ENCODE measurements around the gene RDH11.
"Not testable (repeated sequence)": the region's sequence is repeated elsewhere in the genome, so short reads cannot be mapped to it uniquely, and the experiment has no call there.

Gene RDH11

GRCh38 chr14:67703997-67704396, 8.4 kb upstream of the RDH11 start:
- DNase-seq = no peak

- not testable (repeated sequence) for DNase-seq
Observed at GRCh38 chr14:67701492-67701891, 5.9 kb upstream of the RDH11 start, which contains the start of gene RDH12. Gene RDH12 (plus strand): TSS chr14:67701886. CDS start chr14:67722643, 20,757 bp downstream.

DNA sequence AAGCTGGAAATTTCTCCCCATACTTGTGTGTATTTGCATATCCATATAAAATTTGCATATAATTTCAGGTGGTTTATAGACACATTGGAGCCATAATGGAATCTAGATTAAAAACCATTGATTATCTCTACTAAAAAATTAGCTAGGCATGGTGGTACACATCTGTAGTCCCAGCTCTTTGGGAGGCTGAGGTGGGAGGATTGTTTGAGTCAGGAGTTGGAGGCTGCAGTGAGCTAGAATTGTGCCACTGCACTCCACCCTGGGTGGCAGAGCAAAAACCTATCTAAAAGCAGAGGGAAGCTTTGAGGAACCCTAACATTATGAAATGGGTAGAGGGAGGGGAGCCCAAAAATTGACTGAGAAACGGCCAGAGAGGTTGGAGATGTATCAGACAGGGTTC, 2.6 kb upstream of the RDH11 start:
- DNase-seq = no peak

DNA sequence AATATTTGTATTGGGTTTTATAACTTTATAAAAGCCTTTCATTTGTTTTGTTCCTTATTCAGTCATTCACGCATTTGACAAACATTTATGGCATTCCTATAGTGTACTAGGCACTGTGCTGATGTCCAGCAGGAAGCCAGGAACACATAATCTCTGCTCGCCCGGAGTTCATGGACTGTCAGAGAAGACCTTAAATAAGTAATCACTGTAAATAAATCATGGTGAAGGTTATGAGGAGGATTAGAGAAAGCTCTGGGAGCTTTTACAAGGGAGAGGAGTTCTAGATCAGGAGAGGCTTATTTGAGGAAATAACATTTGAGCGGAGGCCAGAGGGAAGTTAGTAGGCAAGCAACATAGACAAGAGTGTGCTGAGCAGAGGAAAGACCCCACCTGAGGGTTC, 1.4 kb upstream of the RDH11 start:
- no peak for DNase-seq

- peak; percentile 92 for DNase-seq
Observed at GRCh38 chr14:67694791-67695393, 672 bp downstream of the RDH11 start.

- DNase-seq = no peak
Observed at GRCh38 chr14:67690011-67690410, 5.6 kb downstream of the RDH11 start.

- DNase-seq = no peak
Observed at GRCh38 chr14:67683842-67684241, 11.7 kb downstream of the RDH11 start.

GRCh38 chr14:67680941-67681340, 14.6 kb downstream of the RDH11 start:
- DNase-seq = no peak

- DNase-seq = peak; percentile 92
Observed at GRCh38 chr14:67680121-67680602, 15.4 kb downstream of the RDH11 start.

DNA sequence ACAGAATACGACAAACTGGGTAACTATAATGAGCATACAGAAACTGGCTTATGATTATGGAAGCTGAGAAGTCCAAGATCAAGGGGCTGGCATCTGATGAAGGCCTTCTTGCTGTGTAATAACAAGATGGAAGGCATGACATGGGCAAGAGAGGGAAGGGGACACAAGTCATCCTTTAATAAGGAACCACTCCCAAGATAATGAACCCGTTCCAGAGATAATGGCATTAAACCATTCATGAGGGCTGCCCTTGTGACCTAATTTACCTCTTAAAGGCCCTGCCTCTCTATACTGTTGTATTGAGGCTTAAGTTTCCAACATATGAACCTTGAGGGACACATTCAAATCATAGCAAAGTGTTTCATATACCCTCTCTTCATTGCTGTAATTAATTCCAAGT, 16.6 kb downstream of the RDH11 start:
- DNase-seq = no peak

DNA sequence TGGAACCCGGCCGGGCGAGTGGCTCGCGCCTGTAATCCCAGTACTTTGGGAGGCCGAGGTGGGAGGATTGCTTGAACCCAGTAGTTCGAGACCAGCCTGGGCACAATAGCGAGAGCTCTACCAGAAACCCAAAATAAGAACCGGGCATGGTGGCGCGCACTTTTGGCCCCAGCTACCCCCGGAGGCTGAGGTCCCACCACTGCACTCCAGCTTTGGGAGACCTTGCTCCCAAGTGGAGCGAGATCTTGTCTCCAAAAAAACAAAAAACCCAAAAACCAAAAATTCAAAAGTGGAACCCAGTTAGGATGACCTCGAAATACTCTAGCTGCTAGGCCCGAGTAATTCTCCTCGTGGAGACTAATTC, 20.4 kb downstream of the RDH11 start:
- no peak for DNase-seq

DNA sequence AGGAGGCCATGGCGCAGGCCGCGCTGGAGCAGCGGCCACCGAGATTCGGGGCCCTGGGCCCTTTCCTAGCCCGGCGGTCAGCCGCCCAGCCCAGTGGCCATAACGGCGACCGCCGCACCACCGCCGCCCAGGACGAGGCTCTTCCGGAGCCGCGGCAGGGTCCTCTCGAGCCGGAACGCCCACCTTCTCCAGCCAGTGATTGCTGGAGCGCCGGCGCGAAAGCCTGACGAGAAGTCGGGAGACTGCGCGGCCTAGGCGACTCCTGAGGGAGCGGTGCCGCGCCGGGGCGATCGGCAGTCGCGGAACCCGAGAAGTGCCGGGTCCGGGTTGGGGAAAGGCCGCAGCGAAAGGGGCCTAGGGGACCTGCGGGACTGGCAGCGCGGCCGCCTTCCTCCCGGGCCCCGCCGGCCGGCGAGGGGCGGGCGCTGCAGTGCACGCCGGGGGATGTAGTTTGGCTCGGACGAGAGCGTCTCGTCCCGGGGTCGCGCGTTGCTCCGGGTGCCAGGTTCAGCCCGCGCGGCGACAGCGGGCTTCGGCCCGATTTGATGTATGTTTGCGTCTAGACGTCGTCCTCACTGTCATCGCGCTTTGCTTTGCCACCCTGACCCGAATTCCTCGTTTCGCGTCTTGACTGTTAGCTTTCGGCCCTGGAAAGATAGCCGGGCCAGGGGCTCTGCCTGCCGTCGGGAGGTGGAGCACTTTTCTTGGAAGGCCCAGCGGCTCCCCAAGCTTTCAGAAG, 20.9 kb downstream of the RDH11 start, which contains the start of gene VTI1B:
Gene VTI1B, minus strand, starts transcription at position 153 of the 739 bp plus-strand sequence. Its CDS starts 143 bp downstream, at position 10.
- DNase-seq = peak; percentile 72

GRCh38 chr14:67674139-67674479, 21.5 kb downstream of the RDH11 start:
- DNase-seq = peak; percentile 40

DNA sequence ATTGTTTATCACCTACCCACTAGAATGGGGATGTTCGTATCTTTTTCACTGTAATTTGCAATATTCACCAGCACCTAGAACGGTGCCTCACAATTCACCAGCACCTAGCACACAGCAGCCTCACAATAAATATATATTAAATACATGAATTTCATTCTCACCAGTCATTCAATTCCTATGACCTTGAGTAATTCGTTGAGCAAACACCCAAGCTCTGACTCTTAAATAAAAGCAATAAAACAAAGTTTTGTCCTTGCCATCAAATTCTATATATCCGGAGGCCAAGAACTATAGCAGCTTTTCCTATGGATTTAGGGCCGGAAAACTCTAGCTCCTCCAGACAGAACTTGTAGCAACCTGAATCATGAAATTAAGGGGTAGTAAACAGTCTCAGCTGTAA, 22.1 kb downstream of the RDH11 start:
- peak; percentile 36 for DNase-seq

DNA sequence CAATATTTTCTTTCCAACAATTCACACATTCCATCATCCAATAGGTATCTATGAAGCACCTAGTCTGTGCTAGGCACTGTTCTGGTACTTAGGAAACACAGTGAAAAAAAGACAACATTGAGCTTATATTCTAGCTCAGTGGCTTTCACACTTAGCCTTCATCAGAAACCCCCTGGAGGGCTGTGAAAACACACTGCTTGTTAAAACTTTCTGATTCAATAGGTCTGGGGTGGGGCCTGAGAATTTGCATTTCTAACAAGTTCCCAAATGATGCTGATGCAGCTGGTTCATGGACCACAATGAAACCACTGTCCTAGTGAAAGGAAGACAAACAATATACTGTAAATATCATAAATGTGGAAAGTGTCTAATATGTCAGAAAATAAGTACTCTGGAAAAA, 27.0 kb downstream of the RDH11 start:
- DNase-seq = no peak

- DNase-seq = peak; percentile 49
Observed at GRCh38 chr14:67666750-67667449, 28.7 kb downstream of the RDH11 start.

DNA sequence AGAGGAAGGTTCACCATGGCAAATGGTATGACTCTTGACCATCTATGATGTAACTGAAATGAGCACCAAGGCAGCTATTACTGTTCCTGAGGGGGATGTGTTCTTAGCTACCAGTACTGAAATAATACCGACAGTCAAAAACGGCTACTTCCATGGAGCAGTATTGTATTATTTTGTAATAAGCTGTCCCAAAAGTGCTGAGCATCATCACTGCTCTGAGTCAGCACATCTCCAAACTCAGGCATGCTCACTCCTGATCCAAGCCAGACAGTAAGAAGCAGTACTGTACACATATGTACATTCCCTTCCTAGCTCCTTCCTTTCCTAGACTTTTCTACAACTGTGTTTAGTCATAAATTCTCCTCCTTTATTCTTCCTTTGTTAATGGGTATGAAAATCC, 29.7 kb downstream of the RDH11 start:
- peak; percentile 44 for DNase-seq

DNA sequence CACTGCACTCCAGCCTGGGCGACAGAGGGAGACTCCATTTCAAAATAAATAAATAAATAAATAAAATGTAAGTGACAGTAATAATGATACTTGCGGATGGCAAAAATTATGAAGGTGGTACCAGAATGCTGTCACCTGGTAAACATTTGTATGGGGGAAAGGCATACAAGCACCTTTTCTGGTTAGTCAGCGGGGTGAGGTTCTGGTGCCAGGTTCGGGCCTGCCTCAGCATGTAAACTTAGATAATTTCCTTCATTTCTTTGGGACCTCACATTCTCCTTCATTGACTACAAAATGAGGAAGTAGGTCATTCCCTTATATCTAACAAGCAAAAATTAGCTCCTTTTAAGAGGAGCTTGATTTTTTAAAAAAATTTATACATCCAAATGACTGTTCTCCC, 31.9 kb downstream of the RDH11 start:
- DNase-seq = no peak

GRCh38 chr14:67653651-67654280, 41.8 kb downstream of the RDH11 start:
- no peak for DNase-seq

DNA sequence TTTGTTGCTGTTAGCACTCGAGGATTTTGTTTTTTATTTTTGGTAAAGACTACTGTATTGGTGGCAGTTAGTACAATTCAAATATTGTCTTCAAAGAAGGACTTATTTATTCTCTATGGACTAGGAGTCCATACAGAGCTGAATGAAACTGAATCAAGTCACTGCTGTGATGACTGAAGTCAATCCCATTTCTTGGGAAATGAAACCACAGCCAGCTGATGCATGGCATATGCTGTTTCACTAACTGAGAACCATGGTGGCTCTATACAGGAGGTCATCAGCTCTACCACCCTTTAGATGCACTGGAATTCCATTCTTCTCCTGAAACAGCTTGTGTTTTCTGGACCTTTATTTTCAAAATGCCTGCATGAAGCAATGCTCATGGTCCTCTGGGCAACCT, 43.4 kb downstream of the RDH11 start:
- no peak for DNase-seq

GRCh38 chr14:67650694-67651093, 44.9 kb downstream of the RDH11 start:
- peak; percentile 79 for DNase-seq

DNA sequence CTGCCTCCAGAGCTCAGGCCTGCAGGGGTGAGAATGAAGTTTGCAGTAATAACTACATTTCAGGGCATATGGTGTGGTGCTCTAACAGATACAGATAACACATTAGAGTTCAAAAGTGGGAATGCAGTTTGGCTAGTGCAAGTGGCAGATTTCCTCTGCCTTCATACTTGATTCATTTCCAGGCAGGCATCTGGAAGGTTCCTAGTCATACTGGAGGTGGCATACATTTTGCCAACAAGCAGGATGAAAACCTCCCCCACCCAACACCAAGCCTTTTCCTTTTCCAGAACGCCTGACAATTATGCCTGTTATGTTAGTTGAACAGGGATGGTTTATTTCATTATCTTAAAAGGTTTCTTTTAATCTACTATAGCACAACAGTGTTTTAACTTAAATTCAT, 45.4 kb downstream of the RDH11 start:
- no peak for DNase-seq

- no peak for DNase-seq
Observed at GRCh38 chr14:67646131-67646530, 49.4 kb downstream of the RDH11 start.

Data from HCEC 1CT (cell line).